Lower leg skin (tissue), 4 donors: ENCODE data around the gene PKP1. TPM values are rescaled to one million over a fixed set of nuclear protein-coding genes. Genes with fewer than 3 reads are reported as not detected.

Experiments used
- DNase-seq, 2 donors: peaks; one replicate each; pipeline ENCODE4 v3.0.0-alpha.2; 2019; ENCODE audit warnings: low spot score in 2 of 2
- H3K4me3 ChIP-seq: fragments of 200-600 bp; sonication (generic); 2 replicates; pipeline ENCODE4 v1.5.1; 2017; ENCODE audit warnings: mild to moderate bottlenecking, low read depth; ENCODE audit not compliant: poor library complexity, severe bottlenecking
- CTCF ChIP-seq, 3 donors: fragments of 450-650 bp; IDR thresholded peaks; one replicate each; pipeline ENCODE4 v1.5.1; 2016; ENCODE audit warnings: antibody characterized with exemption in 3 of 3, mild to moderate bottlenecking in 3 of 3, moderate library complexity in 2 of 3
- POLR2A ChIP-seq, 2 donors: fragments of 450-650 bp; IDR thresholded peaks; one replicate each; pipeline ENCODE4 v1.6.1; 2016 to 2017; ENCODE audit warnings: antibody characterized with exemption in 2 of 2, mild to moderate bottlenecking in 1 of 2, moderate library complexity in 1 of 2
- WGBS, 2 donors: methylation state at CpG; one replicate each; pipeline ENCODE4 v1.1.5; 2018; 5-methylcytosine and 5-hydroxymethylcytosine counted together
- intact Hi-C: fragments of 100-400 bp; cut with DNase I; formaldehyde crosslinking; loops from one replicate; pipeline ENCODE4 v1.15.0; 2023; ENCODE audit warnings: low total_unique reads
- total RNA-seq, 4 donors: library from RNA; depleted of rRNA; stranded (reverse); fragments of >200 nt; gene quantifications; one replicate each; pipeline ENCODE4 v1.1.0, GENCODE V29; 2016

The PKP1 gene
- total RNA-seq, 4 donors from 2014 or later = 928 to 1,274 (median 961) TPM

- TF ChIP-seq POLR2A (IDR thresholded peaks at IDR 0.05) (no peak), CTCF (IDR thresholded peaks at IDR 0.05) (no peak)
- intact Hi-C loops = no loop called here
- no peak overlapping the region for H3K4me3 ChIP-seq
- DNase-seq = peak; percentile 12 to 76
- WGBS, 2 donors = 87 to 89% methylated on average over 7 of the region's 7 CpGs
Measured at GRCh38 chr1:201262963-201263608, 20.2 kb upstream of the PKP1 start.

DNA sequence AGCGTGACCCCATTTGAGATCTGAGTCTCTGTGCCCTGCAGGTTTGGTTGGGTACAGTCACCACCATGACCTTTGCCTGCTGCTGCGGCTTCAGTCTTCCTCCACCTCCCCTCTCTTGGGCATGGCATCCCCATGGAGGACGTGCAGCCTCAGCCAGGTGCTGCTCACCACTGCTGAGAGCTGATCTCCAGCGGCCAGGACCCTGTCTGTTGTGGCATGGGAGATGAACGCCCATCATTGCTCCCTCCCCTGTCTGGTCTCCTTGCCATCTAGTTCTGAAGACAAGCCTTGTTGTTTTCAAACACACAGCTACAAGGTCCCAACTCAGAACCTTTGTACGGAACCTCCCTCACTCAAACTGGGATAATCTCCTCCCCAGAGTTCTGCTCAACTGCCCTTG is 19.2 kb upstream of the PKP1 start:
- no peak for TF ChIP-seq POLR2A (IDR thresholded peaks at IDR 0.05)
- TF ChIP-seq CTCF (IDR thresholded peaks at IDR 0.05) = no peak
- intact Hi-C loops = no loop called here
- DNase-seq = peak; percentile 11 to 49
- WGBS, 2 donors = 90 to 93% methylated on average over 6 of the region's 6 CpGs
- H3K4me3 ChIP-seq = no peak overlapping the region

DNA sequence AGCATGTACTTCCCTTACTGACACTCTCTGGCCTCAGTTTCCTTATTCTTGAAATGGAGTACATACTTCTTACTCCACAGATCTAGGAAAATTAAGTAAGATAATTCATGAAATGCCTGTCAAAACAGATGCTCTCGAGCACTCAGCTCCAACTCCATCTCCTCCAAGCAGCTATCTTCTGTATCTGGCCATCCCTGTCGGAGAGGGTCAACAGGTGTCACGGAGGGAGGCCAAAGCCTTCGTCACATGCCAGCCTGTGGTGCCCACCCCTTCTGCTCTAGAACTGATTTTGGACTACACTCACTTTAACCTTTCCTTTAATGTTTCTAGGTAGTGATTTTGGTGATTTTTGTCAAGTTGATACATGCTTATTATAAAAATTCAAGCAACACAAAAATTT is 18.8 kb upstream of the PKP1 start:
- intact Hi-C loops = no loop called here
- WGBS, 2 donors = 92 to 93% methylated on average over 4 of the region's 4 CpGs
- H3K4me3 ChIP-seq = no peak overlapping the region
- TF ChIP-seq CTCF (IDR thresholded peaks at IDR 0.05) (no peak), POLR2A (IDR thresholded peaks at IDR 0.05) (no peak)
- DNase-seq = peak; percentile 6 to 45

DNA sequence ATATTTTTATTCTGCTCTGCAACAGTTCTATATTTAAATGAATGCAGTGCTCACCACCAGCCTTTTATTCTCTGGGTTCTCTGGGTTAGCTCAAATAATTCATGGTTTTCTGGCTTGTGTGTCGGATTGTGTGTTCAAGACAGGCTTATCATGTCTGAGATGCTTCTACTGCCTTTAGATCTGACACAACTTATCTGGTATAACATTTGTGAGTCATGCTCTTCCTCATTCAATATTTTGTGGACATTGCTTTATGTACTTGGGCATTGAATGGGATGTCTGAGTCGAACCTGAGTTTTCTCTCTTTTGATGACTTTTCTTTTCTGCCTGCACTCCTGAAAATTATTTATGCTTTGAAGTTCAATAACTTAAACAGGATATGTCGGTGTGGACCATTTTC is 17.6 kb upstream of the PKP1 start:
- TF ChIP-seq CTCF (IDR thresholded peaks at IDR 0.05) (no peak), POLR2A (IDR thresholded peaks at IDR 0.05) (no peak)
- no peak for DNase-seq
- 66 to 81% methylated on average over 3 of the region's 3 CpGs for WGBS, 2 donors
- H3K4me3 ChIP-seq = no peak overlapping the region
- intact Hi-C loops = no loop called here

- TF ChIP-seq CTCF (IDR thresholded peaks at IDR 0.05) = no peak
- TF ChIP-seq POLR2A (IDR thresholded peaks at IDR 0.05) = no peak
- DNase-seq = no peak
- H3K4me3 ChIP-seq = no peak overlapping the region
- intact Hi-C loops = no loop called here
Measured at GRCh38 chr1:201266276-201266675, 17.0 kb upstream of the PKP1 start.

DNA sequence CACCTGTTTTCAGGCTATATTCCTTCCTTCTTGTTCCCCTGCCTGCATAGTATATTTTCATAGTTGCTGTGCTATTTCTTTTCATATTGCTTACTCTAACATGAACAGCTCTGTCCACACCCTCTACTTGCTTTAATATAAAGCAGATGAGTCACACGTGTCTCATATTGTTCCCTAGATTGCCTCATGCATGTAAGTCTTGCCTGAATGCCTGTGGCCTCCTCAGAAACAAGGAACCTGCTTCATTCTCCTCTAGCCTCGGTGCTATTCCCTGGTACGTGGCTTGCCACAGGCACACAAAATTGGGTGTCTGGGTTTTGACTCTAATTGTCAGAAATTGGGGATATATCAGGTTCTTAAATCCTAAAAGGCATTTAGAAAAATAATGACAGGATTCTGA is 16.5 kb upstream of the PKP1 start:
- TF ChIP-seq CTCF (IDR thresholded peaks at IDR 0.05) (no peak), POLR2A (IDR thresholded peaks at IDR 0.05) (no peak)
- WGBS, 2 donors = 12 to 18% methylated on average over 3 of the region's 3 CpGs
- no peak overlapping the region for H3K4me3 ChIP-seq
- intact Hi-C loops = no loop called here
- DNase-seq = peak; percentile 28 to 68
